Activated gamma-delta T cell treated with Interleukin-2 at 50 U/mL for 16 hours (primary cell): ENCODE results near the gene CD86.
"Not testable (repeated sequence)": the region's sequence is repeated elsewhere in the genome, so short reads cannot be mapped to it uniquely, and the experiment has no call there.

Source experiments
- DNase-seq: peaks from one replicate; pipeline ENCODE4 v3.0.0-alpha.2; 2020

The CD86 gene

GRCh38 chr3:122055215-122055614 is at the start of gene CD86:
TSS of gene CD86 (plus strand) at chr3:122055362. CDS start at chr3:122055490, 128 bp downstream.
- DNase-seq, result no peak

GRCh38 chr3:122006267-122006666 is 48.9 kb upstream of the CD86 start:
- no peak for DNase-seq

GRCh38 chr3:122008166-122008565 is 47.0 kb upstream of the CD86 start:
- DNase-seq, result no peak

- DNase-seq, result no peak
Measured at GRCh38 chr3:122010506-122010905, 44.7 kb upstream of the CD86 start.

DNA sequence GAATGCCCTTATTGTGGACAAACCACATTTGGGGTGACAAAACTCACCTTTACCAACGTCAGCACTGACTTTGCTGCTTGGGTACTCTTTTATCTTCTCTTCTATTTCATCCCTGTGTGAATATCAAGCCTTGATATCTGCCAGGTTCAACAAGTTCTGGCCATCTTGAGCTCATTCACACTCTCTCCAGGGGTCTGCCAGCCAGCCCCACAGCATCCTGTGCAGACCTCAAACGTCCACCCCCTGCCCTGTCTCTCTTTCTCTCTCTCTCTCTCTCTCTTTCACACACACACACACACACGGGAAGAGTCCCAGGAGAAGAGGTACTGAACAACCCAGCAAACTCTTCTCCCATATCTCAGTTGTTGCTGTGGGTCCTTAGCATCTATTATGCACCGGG is 43.8 kb upstream of the CD86 start:
- DNase-seq, result no peak

DNA sequence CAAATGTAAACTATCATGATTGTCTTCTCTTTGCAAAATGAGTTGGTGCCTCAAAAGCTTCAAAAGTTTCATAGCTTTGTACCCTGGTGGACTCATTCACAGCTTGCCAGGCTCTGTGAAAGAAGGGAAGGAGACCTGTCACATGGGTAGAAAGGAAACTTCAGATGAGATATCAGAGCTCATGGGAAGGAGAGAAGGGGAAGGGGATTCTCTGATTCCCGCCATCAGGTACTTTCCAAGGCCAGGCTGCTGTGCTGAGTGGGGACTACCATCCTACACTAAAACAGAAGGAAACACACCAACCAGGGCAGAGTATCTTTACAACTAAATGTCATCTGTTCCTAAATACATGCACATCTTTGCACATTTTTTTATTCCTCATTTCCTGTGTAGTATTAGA is 42.3 kb upstream of the CD86 start:
- DNase-seq, result no peak

- no peak for DNase-seq
Measured at GRCh38 chr3:122013448-122013925, 41.7 kb upstream of the CD86 start.

- DNase-seq, result no peak
Measured at GRCh38 chr3:122014741-122015140, 40.4 kb upstream of the CD86 start.

DNA sequence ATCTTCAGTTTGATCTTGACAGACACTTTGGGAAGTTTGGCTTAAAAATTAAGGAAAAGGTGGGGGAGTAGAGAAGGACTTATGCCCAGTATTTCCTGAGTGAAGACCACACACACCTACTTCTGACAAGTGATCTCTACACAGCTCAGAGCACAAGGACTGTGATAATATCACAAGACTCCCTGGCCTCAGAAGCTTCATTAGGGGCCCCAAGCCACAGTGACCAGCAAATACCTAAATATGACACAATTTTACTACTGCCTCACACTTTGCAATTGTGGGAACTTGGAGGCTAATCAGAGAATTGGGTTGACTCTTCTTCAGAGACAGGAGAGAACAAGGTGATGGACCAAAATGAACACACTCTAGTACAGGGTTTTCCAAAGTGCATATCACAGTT is 35.7 kb upstream of the CD86 start:
- no peak for DNase-seq

- no peak for DNase-seq
Measured at GRCh38 chr3:122021037-122021436, 34.1 kb upstream of the CD86 start.

DNA sequence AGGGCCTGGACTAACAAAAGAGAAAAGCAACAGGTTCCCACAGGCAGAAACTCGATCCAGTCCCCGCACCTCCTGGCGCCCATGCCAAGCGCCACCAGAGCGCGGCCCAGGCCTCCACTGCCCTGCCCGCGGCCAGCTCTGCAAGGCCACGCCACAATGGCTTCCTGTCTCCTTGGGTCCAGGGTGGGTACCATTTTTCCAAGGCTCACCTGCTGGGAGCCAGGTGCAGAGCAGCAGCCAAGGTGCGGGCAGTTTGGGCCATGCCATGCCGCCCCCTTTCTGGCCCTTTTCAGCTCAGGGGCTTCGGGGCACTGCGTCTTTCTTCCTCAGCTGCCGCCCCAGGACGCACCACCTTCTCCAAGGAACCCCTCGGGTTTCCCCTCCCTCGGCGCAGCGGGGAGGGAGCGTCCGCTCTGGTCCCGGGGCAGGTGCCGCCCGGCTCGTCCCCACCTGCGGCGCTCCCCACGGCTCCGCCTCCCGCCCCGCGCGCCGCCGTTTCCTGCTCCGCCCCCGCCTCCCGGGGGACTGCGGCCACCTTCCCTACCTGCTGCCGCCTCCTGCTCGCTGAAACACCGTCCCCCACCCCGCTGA is 33.3 kb upstream of the CD86 start, which contains the start of gene ILDR1:
TSS of gene ILDR1 (minus strand) at position 437 of the 591 bp plus-strand sequence. CDS start at position 267, 170 bp downstream.
- no peak for DNase-seq

GRCh38 chr3:122023335-122023910 is 31.7 kb upstream of the CD86 start:
- no peak for DNase-seq

DNA sequence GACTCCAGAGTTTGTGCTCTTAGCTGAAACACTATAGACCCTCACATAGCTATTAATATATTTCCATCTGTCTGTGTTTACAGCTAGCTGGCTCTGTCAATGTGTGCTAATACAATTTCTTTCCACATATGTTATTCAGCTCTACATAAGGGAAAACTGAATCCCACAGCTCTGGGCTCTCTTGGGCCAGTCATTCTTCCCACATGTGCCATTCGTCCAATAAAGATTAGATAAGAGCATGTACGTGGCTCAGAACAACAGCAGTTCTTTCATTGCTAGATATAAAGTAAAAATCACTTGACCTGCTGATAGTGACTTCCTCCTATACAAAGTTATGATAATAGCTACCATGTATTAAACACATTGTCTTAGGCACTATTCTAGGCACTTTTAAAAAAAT is 30.4 kb upstream of the CD86 start:
- no peak for DNase-seq

DNA sequence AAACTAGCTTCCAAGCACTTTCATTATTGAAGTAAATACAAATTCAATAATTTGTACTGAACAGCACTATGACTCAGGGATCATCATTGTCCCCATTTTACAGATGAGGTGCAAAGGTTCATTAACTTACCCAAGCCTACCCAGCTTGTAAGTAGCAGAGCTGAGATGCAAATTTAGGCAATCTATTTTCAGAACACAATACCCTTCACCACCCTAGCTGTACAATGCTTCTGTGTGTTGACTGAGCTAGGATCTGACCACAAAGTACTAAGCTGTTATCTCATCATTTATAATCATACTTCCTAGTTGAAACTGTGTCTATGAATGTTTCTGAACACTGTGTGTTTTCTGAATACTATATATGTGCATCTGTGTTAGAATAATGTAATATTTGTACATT is 29.9 kb upstream of the CD86 start:
- no peak for DNase-seq

DNA sequence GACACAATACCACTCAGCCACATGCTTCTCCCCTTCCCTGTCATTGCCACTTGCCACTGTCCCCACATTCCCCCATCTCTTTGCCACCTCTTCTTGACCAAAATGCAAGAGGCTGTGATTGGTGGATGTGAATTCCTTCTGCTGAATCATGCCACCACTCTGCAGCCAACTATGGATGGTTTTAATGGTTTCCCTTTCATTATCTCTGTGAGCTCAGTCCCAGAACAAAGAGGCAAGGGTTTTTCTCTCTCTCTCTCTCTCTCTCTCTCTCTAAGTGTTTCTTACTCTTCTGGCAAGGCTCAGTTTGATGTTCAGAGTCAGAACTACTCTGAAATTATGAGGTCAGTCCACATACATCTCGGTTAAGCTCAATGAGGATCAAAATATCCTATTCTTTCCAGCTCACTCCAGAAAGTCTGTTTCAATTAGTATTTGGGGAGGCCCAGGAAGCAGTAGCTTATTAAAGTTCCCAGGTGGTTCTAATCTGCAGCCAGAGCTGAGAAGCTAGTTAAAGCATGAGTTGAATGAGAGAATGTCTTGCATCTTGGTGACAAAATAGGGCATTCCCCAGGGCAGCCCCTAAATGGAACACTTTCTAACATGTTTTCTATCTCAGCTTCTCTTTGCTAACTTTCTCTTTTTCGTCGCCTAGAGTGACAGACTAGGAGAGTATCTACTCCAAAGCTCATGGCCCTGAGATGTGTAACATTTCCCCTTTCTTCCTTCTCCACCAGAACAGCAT is 24.6 kb upstream of the CD86 start:
- DNase-seq, result no peak

GRCh38 chr3:122031123-122031468 is 24.1 kb upstream of the CD86 start:
- DNase-seq, result no peak

GRCh38 chr3:122032531-122032930 is 22.6 kb upstream of the CD86 start:
- DNase-seq, result no peak

- no peak for DNase-seq
Measured at GRCh38 chr3:122033023-122033422, 22.1 kb upstream of the CD86 start.

- not testable (repeated sequence) for DNase-seq
Measured at GRCh38 chr3:122047296-122047695, 7.9 kb upstream of the CD86 start.

DNA sequence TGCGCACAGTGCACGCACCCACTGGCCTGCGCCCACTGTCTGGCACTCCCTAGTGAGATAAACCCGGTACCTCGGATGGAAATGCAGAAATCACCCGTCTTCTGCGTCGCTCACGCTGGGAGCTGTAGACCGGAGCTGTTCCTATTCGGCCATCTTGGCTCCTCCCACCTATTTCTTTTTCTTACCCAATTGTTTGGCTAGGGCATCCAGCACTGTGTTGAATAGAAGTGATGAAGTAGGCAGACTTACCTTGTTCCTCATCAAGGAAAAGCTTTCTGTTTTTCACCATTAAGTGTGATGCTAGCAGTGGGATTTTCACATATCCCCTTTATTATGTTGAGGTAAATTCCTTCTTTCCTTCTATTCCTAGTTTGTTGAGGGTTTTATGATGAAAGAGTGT is 7.4 kb upstream of the CD86 start:
- DNase-seq, result not testable (repeated sequence)

DNA sequence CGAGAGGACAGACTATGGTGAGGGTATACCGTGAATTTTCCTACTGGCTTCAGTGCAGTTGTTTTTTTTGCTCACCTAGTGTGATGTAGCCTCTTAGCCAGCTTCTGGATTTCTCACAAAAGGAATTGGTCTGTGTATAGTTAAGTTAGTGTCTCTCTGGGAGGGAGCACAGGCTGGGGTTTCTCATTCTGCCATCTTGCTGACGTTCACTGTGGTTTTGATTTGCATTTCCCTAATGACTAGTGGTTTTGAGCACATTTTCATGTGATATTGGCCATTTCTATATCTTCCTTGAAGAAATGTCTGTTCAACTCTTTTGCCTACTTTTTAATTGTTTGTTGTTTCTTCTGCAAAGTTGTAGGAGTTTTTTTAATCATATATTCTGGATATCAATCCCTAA is 2.2 kb upstream of the CD86 start:
- no peak for DNase-seq

DNA sequence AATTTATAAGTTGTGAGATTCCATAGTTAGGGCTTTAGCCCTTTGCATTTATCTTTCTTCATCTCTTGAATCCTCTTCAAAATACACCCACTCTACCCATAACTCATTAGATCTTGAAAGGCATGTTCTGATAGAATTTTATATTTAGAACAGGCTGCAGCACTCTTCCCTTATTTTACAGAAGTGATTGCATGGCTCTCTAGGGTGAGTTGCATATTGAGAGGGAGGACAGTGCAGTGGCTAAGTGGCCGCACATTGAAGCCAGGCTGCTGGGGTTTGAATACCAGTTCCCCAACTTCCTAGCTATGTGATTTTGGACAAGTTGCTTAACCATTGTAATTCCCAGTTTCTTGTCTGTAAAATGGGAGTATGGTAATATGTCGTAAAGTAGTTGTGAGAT is 2.5 kb downstream of the CD86 start:
- no peak for DNase-seq

DNA sequence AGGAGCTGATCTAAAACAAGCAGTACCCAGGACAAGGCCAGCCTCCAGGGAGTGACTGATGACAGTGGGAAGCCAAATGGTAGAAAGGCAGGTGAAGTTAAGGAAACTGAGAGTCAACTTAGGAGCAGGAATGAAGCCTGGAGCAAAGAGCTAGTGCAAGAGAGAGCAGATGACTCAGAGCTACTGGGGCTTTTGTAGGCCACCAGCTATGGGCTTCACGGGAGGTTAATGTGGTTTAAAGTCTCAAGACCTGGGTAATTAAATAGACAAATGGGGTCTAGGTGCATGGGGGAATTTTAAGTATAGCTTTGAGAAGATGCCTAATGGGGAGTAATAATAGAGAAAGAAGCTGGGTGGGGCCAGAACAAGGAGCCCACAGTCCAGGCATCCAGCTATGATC is 3.1 kb downstream of the CD86 start:
- no peak for DNase-seq

DNA sequence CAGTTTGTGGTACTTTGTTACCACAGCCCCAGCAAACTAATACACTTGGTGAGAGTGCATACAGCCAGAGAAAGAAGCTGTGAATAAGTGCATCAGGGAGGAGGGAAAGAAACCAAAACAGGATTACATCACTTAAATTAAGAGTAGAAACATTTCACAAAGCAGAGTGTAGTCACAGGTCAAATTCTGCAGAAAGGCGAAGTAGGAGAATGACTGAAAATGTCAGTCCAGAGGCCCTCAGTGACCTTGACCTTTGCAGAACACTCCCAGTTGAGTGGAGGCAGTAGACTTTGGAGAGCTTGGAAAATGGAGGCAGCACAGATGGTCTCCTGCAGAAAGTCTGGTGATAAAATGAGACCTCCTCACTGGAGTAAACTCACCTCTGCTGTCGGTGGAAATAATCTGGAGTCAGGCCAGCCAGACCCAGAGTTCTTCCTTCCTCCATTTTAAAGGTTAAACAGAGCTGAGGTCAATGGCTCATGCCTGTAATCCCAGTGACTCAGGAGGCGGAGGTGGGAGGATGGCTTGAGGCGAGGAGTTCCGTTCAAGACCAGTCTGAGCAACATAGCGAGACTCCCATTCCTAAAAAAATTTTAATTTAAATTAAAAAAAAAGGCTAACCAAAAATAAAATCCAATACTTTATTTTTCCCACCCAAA is 5.0 kb downstream of the CD86 start:
- no peak for DNase-seq
